HG03457 (cell line): ENCODE measurements around the gene HOXC12.

Experiments
- ATAC-seq: cut with Tn5 transposase; IDR thresholded peaks from one replicate; pipeline ENCODE4 v1.9.1; 2021; ENCODE audit warnings: moderate number of reproducible peaks; ENCODE audit not compliant: unreplicated experiment

Gene HOXC12

DNA sequence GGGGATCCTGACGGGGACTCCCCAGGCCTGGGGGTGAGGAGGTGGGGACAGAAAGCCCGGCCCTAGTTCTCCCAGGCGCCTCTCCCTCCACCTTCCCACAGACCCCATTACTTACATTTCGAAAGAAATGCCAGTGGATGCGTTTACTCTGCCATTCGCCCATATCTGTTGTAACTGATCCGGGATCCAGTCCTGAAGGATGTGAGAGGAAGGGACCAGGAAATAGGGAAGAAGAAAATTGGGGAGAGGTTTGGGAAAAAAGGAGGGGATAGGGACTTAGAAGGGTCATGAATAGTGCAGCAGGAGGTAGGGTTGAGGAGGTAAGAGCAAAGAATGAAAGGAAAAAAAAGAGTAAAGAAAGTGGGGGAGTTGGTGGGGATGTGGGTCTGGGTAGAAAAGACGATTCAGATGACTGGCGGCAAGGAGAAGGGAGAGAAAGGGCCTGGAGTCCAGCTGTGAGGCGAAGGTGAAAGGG, 1.1 kb downstream of the HOXC12 start:
- ATAC-seq, result no peak

DNA sequence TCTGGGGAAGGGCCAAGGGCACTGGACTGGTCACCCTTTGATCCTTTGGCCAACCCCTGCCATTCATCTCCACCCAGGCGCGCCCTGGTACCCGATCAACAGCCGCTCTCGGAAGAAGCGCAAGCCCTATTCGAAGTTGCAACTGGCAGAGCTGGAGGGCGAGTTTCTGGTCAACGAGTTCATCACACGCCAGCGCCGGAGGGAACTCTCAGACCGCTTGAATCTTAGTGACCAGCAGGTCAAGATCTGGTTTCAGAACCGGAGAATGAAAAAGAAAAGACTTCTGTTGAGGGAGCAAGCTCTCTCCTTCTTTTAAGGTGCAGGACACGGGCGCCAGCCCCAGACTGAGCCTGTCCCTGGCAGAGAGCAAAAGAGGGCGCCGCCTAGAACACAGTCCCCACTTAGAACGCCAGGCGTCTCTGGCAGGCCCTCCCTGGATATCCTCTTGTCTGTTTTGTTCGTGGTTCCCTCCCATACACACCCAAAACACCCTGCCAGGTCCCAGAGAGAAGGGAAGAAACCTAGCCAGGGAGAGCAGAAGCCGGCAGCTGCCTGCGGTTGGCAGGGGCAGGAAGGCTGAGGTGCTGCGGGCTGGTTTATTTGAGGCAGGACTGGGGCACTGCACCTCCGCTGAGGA, 1.7 kb downstream of the HOXC12 start:
- ATAC-seq, result no peak

DNA sequence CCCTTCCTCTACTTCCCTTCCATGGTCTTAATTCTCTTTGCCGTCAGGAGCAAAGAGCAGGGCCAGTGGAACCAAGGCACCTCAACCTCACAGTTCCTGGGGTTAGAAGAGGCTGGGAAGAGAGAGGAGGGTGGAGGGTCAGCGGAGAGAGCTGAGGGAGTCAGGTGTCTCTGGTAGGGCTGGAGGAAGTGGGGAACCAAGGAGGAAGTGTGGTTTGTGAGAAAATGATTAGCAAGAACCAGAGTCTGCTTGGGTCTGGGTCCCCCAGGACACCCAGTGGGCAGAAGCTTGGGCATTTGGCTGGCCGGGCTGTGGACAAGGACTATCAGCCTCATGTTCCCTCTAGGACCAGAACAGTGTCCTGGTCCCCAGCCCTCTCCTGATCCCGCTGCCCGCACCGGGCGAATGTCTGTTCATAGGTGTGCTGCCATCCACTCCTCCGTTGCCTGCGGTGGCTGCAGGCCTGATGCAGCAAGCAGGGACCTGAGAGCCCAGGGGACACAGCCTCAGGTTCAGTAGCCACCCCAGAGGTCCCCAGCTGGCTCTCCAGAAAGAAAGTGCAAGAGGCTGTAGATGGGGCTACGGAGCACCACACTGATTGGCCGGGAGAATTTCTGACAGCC, 2.3 kb downstream of the HOXC12 start:
- ATAC-seq, result no peak

DNA sequence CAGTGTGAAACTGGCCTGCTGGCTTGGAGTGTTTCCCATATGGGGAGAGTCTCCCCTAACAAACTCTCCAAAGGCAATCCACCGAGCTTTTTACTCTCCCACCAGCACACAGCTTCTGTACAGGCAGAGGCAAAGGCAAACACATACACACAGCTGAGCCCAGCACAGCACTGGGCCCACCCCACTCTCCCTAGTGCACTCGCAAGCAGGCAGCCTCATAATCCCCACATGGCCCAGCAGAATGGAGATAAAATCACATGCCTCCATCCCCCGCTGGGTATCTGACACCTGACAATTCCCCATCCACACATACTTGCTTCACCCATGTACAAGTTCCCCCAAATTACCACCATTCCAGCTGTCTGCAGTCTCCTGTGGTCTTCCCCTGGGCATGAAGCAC, 3.4 kb downstream of the HOXC12 start:
- no peak for ATAC-seq

DNA sequence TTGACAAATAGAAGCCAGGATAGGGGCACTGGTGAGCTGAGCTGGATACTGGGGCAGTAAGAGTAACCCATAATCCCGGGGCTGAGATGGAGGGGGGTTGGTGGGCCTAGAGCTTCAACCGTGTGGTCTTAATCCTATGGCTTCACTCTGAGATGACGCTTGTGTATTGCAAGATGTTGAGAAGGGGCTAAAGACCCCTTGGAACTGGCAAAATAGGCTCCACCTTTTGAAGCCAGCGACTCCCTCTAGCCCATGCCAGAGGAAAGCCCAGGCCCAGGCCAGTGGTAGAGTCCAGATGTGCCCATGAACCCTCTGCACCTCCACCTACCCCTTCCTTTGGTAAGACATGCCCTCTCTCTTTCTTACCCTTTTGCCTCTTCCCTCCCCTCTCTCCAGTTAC, 4.6 kb downstream of the HOXC12 start:
- ATAC-seq, result no peak

DNA sequence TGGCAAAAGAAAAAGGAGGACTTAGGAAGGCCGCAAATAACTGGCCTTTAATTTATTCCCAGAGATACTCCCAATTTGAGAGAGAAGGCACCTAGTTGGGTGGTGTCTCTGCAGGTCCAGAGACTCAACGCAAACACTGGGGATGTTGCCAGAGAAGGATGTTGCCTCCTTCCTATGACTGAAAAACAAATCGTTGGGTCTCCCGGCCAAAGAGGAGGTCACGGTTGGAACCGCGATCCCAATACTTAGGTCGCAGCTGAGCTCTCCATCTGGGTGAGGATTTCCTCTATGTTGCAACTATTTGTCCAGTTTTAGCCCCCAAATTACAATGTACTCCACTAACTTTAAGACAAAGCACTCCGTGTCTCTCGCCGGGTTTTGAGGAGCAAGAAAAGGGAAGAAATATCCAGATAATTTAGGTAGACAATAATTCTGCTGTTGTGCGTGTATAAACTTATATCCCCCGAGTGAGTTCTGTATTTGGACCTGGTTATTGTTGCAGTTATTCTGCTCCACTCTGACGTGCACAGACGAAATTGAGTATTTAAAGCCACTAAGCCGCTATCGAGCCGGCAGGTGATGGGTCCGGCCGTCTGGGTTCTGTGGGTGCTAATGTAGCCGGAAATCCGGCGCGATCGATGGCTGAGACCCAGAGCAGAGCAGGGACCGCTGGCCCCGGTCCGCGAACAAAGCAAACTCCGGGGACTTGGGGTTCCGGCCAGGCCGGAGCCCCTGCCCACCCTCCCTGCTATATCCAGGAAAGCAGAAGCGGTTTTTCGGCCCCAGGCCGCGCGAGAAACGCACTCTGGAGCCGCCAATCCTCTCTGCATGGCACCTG, 5.7 kb downstream of the HOXC12 start:
- ATAC-seq, result no peak

- ATAC-seq, result no peak
These were observed 6.5 kb downstream of the HOXC12 start for GRCh38 chr12:53961025-53961761.

DNA sequence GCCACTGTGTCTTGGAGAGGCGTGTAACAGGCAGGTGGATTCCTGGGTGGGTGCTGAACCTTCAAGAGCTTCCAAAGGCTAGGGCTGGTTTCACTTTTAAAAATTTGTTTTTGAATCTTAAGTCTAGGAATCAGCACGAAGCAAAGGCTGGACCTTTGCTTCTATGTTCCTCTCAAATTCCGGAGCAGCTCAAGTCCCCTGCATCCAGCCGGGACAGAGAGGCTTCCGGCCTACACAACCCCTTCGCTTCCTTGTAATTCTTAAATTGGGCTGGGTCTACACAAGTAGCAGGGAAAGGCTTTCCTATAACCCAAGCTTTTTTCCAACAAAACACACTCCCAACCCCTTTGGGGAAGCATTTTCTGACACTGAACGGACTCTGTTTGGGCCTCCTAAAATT, 8.3 kb downstream of the HOXC12 start:
- no peak for ATAC-seq

GRCh38 chr12:53963434-53964314, 9.0 kb downstream of the HOXC12 start:
- ATAC-seq, result no peak

- ATAC-seq, result no peak
These were observed 9.6 kb downstream of the HOXC12 start for GRCh38 chr12:53964315-53964713.

GRCh38 chr12:53965281-53966084, 10.8 kb downstream of the HOXC12 start:
- ATAC-seq, result no peak

GRCh38 chr12:53966085-53966384, 11.3 kb downstream of the HOXC12 start:
- no peak for ATAC-seq

- no peak for ATAC-seq
These were observed 11.9 kb downstream of the HOXC12 start for GRCh38 chr12:53966385-53967133.

GRCh38 chr12:53967421-53967925, 12.8 kb downstream of the HOXC12 start:
- ATAC-seq, result no peak

- ATAC-seq, result no peak
These were observed 13.8 kb downstream of the HOXC12 start for GRCh38 chr12:53968214-53969127.

DNA sequence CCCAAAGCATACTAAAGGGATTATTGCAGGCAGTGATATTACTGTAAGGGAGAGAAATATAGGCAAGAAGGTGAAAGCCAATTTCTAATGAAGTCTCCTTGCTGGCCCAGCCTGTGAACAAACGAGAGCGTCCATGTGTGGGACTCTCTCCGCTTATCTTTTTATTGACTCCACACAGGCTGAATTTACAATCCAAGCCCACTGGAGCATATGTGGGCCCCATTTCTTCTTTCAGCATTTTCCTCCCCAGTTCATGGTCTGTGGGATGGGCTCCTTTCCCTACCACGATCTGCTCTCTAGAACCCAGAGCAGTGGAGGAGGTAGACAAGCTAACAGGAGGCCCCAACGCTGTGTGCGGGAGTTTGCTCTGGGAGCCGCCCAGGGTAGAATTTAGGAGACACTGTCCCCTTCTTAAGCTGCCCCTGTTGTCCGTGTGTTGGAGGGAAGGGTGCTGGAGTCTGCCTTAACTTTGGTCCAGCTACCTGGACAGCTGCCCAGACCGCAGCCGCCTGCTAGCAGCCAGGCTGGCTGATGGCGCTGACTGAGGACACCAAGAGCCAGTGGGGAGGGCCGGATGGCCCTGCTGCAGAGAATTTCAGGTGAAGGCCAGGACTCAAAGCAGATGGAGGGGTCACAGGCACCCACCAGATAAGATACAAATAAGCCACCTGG, 15.0 kb downstream of the HOXC12 start:
- no peak for ATAC-seq

GRCh38 chr12:53970451-53970850, 15.7 kb downstream of the HOXC12 start:
- ATAC-seq, result no peak
